Measurements from ENCODE around the gene ASB5.

The ASB5 gene

GRCh38 chr4:176185051-176185450 lies 84.0 kb downstream of the ASB5 start:
- H3K36me3 ChIP-seq (replicated peaks) = no peaks in the 10 kb centered on the region
- in situ Hi-C loops (cut with HindIII; ENCODE audit: low pct_ligation_motif_present, low sequenced_read_pairs) = no loop called here
- TF ChIP-seq CTCF (IDR thresholded peaks at IDR 0.05; ENCODE audit: low read depth, low read length, missing control alignments) = no peak
- peak; percentile 72 for DNase-seq
- H3K27me3 ChIP-seq (replicated peaks) = no peaks in the 10 kb centered on the region
- peak overlapping the region; percentile 8 for H3K27ac ChIP-seq
- no peak overlapping the region for H3K4me3 ChIP-seq (ENCODE audit: low read depth, low read length)
